ENCODE measurements around the gene PNPLA8. TPM values are rescaled to one million over a fixed set of nuclear protein-coding genes. Genes with fewer than 3 reads are reported as not detected.

PNPLA8 gene
- total RNA-seq, 3 donors from 2014 or later (not counting 1 experiment from before 2014, with no cell fraction given) = 68.6 to 80.2 (median 68.9) TPM

GRCh38 chr7:108455551-108455997, 70.4 kb downstream of the PNPLA8 start:
- Histone ChIP-seq H3K27ac (ENCODE audit: low read length) (no peak overlapping the region), H3K4me3 (ENCODE audit: low read length) (peak overlapping the region; percentile 25)
- ATAC-seq = no peak

GRCh38 chr7:108454674-108455550, 71.0 kb downstream of the PNPLA8 start:
- no peaks in the 10 kb centered on the region for H3K9me3 ChIP-seq (ENCODE audit: control insufficient read depth, insufficient read depth, low read length)
- no peaks in the 10 kb centered on the region for H3K36me3 ChIP-seq (ENCODE audit: control insufficient read depth, insufficient read depth, low read length)
- no peak overlapping the region for H3K27ac ChIP-seq (ENCODE audit: low read length)
- 1% methylated on average over 72 of the region's 72 CpGs for WGBS (ENCODE audit: insufficient coverage)
- TF ChIP-seq CTCF (IDR thresholded peaks at IDR 0.05) = no peak
- peak in 1 of 2 donors; percentile 23 for DNase-seq
- intact Hi-C loops (cut with micrococcal nuclease) = no loop called here
- Mint-ChIP-seq H3K4me3 (peak overlapping the region; percentile 57), H3K4me1 (peaks cover 3 to 4% of the 10 kb centered on the region in 2 donors), H3K36me3 (no peaks in the 10 kb centered on the region), H3K9me3 (no peaks in the 10 kb centered on the region), H3K27me3 (ENCODE audit: low read depth in 2 of 2) (peaks cover 43 to 68% of the 10 kb centered on the region in 2 donors), H3K27ac (no peak overlapping the region)
- peak overlapping the region; percentile 24 for H3K4me3 ChIP-seq (ENCODE audit: low read length)
- H3K4me1 ChIP-seq (ENCODE audit: control insufficient read depth, insufficient read depth, low read length) = peaks cover 7% of the 10 kb centered on the region
- no peak for ATAC-seq
- H3K27me3 ChIP-seq (ENCODE audit: control insufficient read depth, insufficient read depth, low read length) = peaks cover 17% of the 10 kb centered on the region

More at GRCh38 chr7:108455551-108455997, 70.4 kb downstream of the PNPLA8 start:
- Histone ChIP-seq H3K4me1 (ENCODE audit: control insufficient read depth, insufficient read depth, low read length) (peaks cover 7% of the 10 kb centered on the region), H3K9me3 (ENCODE audit: control insufficient read depth, insufficient read depth, low read length) (no peaks in the 10 kb centered on the region), H3K27me3 (ENCODE audit: control insufficient read depth, insufficient read depth, low read length) (peaks cover 17% of the 10 kb centered on the region), H3K36me3 (ENCODE audit: control insufficient read depth, insufficient read depth, low read length) (no peaks in the 10 kb centered on the region)
- intact Hi-C loops (cut with micrococcal nuclease) = no loop called here
- H3K9me3 Mint-ChIP-seq = no peaks in the 10 kb centered on the region
- H3K27me3 Mint-ChIP-seq (ENCODE audit: low read depth in 2 of 2) = peaks cover 42 to 75% of the 10 kb centered on the region in 2 donors
- no peaks in the 10 kb centered on the region for H3K36me3 Mint-ChIP-seq
- no peak overlapping the region for H3K27ac Mint-ChIP-seq
- peaks cover 3 to 4% of the 10 kb centered on the region in 2 donors for H3K4me1 Mint-ChIP-seq
- under 1% methylated on average over 47 of the region's 47 CpGs for WGBS (ENCODE audit: insufficient coverage)
- DNase-seq = peak in 1 of 2 donors; percentile 16
- H3K4me3 Mint-ChIP-seq = no peak overlapping the region
- no peak for TF ChIP-seq CTCF (IDR thresholded peaks at IDR 0.05)

- DNase-seq (no peak), ATAC-seq (no peak)
- Histone ChIP-seq H3K36me3 (ENCODE audit: control insufficient read depth, insufficient read depth, low read length) (no peaks in the 10 kb centered on the region), H3K4me3 (ENCODE audit: low read length) (no peak overlapping the region), H3K4me1 (ENCODE audit: control insufficient read depth, insufficient read depth, low read length) (peaks cover 7% of the 10 kb centered on the region), H3K27ac (ENCODE audit: low read length) (no peak overlapping the region), H3K27me3 (ENCODE audit: control insufficient read depth, insufficient read depth, low read length) (peaks cover 17% of the 10 kb centered on the region), H3K9me3 (ENCODE audit: control insufficient read depth, insufficient read depth, low read length) (no peaks in the 10 kb centered on the region)
- Mint-ChIP-seq H3K27ac (no peak overlapping the region), H3K9me3 (no peaks in the 10 kb centered on the region), H3K4me1 (peaks cover 3 to 4% of the 10 kb centered on the region in 2 donors), H3K36me3 (no peaks in the 10 kb centered on the region), H3K27me3 (ENCODE audit: low read depth in 2 of 2) (peaks cover 43 to 66% of the 10 kb centered on the region in 2 donors), H3K4me3 (peak overlapping the region; percentile 57)
- intact Hi-C loops (cut with micrococcal nuclease) = no loop called here
- TF ChIP-seq CTCF (IDR thresholded peaks at IDR 0.05) = no peak
- WGBS (ENCODE audit: insufficient coverage) = 33% methylated on average over 4 of the region's 4 CpGs
These were observed 71.6 kb downstream of the PNPLA8 start for GRCh38 chr7:108454317-108454673.
